HG03097 (cell line): Measurements from ENCODE around the gene ARL16.

Experiments used
- ATAC-seq: cut with Tn5 transposase; IDR thresholded peaks from one replicate; pipeline ENCODE4 v1.9.1; 2021; ENCODE audit not compliant: unreplicated experiment, low FRiP score

Gene ARL16

DNA sequence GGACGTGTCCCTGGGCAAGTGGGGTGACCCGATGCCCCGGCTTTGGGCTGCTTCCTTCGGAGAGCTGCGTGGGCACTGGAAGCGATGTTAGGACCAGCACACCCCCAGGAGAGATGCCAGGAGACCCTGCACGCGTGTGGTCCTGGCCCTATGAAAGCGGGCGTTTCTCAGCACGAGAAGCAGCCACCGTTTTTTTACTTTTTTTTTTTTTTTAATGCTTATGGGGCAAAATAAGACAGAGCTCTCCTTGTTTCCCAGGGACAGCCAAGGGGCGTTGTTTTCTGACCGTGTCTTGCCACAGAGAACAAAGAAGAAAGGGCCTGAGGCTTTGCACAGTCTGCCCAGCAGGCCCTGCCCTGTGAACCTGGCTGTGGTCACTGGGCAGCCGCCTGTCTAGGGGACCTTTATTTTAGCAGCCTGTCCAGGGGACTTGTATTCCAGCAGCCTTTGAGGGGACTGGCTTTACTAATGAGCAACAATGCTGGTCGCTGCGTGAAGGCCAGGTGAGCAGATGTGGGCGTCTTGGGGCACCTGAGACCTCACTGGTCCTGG is 29.5 kb upstream of the ARL16 start:
- ATAC-seq = no peak

DNA sequence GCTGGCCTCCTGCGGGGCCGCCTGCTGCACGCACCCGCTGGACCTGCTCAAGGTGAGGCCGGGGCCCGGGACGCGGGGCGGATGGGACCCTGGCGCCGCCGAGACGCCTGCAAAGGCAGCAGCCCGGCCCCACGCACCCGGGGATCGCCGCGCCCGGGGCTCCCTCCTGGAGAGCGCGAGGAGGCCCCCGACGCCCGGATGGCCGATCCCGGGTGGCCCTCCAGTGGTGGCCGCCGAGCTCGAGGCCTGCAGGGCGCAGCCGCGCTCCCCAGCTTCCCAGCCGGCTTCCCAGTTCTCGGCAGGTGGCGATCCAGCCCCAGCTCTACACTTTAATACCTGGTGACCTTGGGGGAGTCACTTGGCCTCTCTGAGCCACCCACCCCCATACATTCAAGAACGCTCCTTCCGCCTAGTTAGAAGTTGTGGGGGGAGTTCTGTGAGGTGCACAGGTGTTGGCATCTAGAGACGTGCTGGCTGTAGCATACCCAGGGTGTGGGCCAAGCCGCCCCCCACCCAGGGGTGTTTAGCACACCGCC is 28.9 kb upstream of the ARL16 start:
- ATAC-seq = peak; percentile 19

DNA sequence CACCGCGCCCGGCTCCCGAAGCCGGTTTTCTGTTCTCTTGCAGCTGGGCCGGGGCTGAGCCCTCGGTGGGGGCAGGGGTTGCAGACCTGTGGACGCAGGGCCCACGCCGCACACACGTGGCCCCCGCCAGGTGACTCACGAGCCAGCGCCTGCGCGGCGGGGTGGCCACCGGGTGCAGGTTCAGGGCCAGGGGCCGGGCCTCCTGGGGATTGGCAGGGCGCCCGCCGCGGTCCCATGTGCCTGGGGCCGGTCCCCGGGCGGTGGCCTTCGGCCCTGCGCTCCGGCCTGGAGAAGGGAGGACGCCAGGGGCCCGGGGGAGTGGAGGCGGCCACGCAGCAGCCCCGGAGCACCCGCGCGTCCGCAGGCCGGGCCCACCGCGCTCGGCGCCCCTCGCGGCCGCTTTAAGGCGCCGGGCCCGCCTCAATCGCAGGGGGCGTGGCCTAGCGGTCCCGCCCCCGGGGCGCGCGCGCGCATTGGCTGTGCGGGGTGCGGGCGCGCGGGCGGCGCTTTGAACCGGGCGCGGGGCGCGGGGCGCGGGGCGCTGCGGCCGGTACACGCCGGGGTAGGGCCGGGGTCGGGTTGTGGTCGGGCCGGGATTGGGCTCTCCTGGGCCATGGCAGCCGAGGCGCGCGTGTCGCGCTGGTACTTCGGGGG is 28.3 kb upstream of the ARL16 start, which contains the start of gene SLC25A10:
SLC25A10 (plus strand) TSS at position 471 of the 654 bp plus-strand sequence; CDS start at position 614, 143 bp downstream.
- peak; percentile 65 for ATAC-seq

DNA sequence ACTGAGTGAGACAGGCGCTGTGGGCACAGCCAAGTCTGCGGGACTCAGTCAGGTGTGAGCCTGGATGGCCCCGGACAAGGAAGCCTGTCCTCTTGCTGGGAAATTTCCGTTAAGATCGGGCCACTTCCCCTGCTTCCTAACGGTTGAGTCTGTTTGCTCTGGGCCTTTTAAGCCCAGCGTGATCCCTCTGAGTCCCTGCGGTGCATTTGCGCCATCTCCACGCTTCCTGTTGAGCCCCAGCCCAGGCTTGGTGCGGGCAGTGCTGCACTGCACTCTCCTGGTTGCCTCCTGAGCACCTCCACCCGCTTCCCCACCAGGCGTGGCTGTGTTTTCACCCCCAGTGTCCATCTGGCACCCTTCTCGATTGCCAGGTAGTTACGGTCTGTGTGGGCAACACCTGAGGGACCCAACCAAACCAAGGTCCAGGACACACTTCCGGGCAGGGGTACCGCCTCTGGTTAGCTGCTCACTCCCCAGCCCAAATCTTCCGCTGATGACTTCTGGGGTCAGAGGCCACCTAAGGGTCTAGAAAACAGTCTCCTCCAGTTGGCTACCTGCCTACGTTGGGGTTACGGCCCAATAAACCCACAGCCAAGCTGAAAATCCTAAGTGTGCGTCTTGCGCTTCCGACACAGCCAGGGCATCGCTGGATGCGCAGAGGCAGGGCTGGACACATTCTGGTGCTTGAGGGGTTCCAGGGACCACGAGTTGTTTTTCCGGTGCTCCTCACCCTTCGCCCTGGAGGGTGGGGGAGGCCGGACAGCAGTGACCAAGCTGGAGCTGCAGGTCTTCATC is 27.1 kb upstream of the ARL16 start:
- ATAC-seq = no peak

DNA sequence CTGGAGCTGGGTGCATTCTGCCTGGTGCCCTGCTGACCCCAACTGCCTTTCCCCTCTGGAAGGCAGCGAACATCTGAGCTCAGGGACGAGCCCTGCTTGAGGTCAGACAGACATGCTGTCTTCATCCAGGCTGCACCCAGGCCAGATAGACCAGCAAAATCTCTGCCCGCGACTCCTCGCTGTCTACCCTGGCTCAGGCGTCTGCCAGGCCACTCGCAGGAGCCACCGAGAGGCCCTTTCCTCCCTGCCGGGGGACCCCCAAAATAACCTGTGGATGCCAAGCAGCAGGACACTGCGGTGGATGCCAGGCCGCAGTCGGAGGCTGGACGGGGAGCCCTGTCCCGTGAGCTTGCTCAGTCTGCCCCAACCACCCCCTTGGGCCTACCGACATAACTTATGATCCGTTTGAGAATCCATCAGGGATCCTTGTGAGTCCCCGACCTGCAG is 25.2 kb upstream of the ARL16 start:
- ATAC-seq = no peak

DNA sequence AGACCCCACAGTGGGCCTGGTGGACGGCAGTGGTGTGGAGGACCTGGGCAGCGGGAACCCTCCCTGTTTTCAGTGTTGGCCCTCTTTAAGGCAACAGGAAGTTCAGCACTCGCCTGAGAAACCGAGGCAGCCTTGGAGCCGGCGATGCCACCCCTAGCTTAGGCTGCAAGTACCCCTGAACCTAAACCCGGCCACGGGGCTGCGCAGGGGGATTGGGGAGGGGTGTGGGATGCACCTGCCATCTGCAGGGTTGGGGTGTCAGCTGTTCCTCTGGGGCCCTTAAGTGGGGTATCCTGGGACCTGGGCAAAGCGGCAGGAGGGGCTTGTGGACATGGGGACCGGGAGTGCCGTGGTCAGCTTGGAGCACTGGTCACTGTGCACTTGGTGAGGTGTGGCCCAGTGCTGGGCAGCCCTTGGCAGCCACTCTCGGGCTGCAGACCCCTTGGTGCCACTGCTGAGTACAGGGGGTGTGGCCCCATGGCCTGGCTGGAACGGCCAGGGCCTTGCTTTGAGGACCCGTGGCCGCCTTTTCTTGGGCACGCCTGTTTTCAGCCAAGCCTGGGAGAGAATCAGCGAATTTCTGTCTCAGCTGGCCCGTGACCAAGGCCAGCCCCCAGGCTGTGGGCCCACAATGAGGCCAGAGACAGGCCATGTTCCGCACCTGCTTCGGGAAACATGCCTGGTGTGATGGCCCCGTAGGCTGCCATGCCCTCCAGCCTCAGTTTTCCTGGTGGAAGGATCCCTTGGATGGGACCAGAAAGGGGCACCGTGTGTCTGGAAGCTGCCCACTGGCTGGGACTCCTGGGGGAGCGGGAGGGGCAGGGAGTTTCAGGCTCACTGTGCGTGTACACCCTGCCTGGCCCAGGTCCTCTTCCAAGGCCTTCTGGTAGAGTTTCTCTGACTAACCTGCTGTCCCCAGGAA is 24.4 kb upstream of the ARL16 start:
- ATAC-seq = no peak

DNA sequence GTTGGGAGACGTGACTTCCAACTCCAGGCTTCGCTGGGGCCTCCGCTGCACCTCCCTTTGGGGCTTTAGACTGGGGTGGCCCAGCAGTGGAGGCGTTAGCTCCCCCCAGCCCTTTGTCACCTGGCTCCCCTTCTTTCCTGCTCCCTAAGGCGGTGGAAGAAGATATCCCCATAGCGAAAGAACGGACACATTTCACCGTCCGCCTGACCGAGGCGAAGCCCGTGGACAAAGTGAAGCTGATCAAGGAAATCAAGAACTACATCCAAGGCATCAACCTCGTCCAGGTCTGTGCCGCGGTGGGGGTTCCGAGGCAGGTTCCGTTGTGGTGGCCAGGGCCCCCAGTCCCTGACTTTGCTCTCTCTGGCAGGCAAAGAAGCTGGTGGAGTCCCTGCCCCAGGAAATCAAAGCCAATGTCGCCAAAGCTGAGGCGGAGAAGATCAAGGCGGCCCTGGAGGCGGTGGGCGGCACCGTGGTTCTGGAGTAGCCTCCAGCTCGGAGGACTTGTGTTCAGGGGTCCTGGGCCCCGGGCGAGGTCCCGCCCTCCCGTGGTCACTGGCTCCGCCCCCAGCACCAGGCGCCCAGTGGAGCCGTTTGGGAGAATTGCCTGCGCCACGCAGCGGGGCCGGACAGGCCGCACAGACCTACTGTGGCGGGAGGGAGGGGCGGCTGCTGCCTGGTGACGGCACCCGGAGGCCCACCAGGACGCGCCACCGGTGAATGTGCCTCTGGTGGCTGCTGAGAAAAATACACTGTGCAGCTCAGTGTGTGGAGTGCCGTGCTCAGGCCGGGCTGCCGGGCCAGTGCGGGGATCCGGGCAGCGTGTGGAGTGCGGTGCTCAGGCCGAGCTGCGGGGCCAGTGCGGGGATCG is 23.4 kb upstream of the ARL16 start:
- no peak for ATAC-seq

DNA sequence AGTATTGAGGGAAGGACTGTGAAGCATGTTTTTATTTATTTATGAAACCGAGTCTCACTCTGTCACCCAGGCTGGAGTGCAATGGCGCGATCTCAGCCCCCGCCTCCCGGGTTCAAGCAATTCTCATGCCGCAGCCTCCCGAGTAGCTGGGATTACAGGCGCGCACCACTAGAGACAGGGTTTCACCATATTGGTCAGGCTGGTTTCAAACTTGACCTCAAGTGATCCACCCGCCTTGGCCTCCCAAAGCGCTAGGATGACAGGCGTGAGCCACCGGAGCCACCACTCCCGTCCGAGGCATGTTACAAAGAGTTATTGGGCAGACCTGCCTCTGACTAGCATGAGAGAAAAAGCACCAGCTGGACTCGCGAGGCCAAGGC is 22.6 kb upstream of the ARL16 start:
- ATAC-seq = no peak

DNA sequence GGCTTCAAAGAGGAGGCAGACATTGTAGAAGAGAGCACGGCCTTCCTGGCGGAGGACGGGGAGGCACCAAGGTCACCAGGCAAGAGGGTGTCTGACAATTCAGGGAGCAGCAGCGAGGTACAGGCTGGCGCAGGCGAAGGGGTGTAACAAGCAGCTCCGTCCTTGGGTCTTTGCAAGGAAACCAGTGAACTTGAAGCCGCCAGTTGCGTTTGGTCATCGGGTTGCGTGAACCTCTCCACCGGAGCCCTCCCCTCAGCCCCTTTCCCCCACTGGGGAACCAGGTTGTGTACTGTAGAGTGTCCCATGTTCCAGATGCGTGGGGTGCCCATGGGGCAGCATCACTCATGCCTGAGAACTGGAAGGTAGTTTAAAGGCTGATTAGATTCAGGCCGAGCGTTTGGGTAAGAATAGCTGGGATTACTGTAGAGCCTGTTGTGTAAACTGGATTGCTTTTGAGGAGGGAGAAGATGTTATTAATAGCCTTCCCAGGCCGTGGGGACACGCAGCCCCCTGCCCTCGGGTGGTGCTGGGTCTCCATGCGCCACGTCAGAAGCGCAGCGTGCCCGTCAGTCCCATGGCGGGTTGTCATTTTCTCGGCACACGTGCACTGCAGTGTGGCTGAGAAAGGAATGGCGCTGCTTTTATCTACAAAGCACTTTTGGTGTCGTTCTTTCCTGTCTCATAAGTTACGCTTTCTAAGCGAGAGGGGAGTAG is 22.1 kb upstream of the ARL16 start:
- no peak for ATAC-seq

DNA sequence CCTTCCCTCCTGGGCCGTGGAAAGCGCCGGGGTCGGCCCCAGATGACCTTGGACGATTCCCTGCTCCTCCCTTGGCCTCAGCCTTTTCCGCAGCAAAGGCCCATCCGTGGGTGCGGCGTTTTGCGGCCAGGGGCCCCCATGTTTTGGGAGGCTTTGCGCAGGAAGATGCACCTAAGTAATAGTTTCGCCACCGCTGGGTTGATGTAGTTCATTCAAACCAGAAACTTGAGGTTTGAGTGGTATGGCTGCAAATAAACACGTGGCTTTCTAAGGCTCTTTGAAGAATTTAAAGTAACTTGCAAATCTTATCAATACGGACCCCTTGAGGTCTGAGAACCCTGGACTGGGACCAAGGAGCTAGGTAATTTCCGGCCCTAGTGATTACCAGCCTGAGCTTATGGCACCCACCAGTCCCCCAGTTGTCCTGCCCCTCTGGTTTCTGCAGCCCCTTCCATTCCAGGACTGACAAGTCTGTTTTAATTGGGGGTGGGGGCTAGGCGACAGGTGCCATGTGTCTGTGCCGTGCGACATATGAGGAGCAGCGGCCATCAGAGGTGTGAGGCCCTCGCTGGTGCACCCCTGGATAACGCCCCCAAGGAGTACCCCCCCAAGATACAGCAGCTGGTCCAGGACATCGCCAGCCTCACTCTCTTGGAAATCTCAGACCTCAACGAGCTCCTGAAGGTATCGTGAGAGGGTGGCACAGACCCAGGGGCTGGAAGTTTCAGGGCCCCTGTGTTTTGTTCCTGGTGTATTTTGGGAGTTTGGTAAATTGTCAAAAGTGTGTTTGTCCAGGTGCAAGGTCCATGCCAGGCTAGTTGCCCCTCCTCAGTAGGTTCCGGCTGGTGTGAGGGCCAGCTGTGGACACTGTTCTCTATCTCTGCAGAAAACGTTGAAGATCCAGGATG is 20.4 kb upstream of the ARL16 start:
- no peak for ATAC-seq

DNA sequence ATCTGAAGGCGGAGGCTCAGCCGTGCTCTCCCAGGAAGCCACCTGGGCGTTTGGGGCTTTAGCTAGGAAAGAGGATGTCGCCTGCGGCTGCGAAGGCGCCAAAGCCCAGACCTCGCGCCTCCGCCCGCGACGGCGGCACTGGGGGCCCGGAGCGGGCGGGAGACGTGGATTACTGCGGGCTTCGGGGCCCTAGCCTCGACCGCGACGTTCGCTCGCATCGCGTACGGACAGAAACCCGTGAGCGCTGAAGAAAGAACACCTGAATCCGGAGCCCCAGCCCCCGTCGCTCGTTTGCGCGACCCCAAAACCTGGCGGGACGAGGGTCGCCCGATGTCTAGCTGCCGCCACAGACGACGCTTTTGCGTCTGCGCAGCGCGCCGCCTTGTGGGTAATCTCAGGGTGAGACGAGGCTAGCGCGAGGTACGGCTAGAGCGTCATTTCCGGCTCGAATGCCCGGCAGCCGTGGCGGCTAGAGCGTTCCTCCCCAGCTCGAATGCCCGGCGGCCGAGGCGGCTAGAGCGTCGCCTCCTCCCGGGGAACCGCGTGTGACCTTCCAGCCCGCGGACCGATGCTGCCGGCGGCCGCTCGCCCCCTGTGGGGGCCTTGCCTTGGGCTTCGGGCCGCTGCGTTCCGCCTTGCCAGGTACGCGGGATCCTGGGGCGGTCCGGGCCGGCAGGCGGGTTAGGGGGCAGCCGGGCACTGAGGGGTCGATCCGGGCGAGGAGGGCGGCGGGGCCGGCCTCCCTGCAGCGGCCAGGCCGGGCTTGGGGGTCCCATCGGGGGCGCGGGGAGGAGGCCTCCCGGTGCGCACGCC is 19.5 kb upstream of the ARL16 start, which contains the start of gene MRPL12:
MRPL12 (plus strand) TSS at position 434 of the 813 bp plus-strand sequence; CDS start at position 569, 135 bp downstream.
- ATAC-seq = peak; percentile 65

DNA sequence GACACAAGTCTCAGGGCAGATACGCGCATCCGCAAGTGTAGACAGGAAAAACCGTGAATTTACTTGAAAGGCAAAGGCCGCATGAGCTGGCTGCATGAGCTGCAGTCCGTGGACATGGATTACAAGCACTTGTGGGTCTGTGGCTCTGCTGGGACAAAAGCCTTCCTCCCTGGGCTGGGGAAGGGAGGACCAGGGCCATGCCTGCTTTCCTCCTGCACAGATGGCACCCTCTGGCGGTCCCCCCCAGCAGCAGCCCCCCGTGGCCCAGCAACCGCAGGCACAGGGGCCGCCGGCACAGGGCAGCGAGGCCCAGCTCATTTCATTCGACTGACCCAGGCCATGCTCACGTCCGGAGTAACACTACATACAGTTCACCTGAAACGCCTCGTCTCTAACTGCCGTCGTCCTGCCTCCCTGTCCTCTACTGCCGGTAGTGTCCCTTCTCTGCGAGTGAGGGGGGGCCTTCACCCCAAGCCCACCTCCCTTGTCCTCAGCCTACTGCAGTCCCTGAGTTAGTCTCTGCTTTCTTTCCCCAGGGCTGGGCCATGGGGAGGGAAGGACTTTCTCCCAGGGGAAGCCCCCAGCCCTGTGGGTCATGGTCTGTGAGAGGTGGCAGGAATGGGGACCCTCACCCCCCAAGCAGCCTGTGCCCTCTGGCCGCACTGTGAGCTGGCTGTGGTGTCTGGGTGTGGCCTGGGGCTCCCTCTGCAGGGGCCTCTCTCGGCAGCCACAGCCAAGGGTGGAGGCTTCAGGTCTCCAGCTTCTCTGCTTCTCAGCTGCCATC is 17.9 kb upstream of the ARL16 start:
- no peak for ATAC-seq

DNA sequence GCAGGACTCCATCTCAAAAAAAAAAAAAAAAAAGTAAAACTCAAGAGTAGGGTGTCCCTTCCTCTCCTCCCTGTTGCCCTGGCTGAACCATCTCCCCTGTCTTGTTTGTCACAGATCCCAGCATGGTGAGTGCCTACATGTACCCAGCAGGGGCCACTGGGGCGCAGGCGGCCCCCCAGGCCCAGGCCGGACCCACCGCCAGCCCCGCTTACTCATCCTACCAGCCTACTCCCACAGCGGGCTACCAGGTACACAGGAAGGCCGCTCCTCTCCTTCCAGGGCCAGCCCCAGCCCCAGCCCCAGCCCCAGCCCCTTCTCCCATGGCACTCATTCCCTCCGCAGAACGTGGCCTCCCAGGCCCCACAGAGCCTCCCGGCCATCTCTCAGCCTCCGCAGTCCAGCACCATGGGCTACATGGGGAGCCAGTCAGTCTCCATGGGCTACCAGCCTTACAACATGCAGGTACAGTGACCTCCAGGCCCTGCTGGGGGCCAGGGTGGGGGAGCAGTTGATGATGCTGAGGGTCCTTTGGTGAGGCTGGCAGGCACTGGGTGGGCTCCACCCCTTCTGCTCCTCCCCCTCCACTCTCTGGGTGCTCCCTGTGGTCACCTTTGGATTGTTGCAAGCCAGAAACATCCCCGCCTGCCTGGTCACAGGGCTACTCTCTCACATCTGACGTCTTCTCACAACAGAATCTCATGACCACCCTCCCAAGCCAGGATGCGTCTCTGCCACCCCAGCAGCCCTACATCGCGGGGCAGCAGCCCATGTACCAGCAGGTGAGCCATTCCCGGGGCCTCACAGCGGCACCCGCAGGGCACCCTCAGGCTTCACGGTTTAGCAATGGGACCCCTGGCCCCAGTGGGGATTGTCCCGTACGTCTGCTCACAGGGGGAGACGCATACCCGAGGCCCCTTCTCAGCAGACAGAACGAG is 17.0 kb upstream of the ARL16 start:
- ATAC-seq = no peak

DNA sequence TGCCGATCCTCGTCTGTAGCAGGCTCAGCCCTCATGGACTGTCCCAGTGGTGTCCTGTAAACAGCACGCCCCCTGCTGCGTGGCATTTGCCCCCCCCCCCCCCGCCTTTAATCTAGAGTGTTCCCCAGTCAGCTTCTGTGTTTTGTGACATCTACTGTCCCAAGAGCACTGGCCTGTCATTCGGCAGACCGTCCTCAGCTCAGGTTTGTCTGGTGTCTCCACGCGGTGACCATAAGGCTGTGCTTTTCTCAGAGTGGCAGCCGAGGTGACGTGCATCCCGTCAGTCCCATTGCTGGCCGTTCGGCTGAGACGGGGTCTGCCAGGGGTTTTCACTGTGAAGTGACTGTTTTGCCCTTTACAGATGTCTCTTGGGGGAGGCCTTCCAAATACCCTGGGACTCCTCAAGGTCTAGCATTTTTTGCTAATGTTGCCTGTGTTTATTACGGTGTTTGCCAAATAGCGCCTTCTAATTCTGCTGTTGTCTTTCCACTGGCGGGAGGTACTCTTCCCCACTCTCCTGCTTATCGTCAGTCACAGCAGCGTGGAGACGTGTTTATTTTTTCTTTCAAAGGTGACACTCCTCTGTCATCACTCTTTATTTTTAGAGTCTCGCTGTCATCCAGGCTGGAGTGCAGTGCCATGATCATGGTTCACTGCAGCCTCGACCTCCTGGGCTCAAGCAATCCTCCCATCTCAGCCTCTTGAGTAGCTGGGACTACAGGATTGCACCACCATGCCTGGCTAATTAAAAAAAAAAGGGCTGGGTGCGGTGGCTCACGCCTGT is 13.9 kb upstream of the ARL16 start:
- ATAC-seq = no peak
